ENCODE results near the gene ARHGAP28.

The ARHGAP28 gene

GRCh38 chr18:6859676-6860422 lies 130.3 kb downstream of the ARHGAP28 start:
- Histone ChIP-seq H3K27ac (no peak overlapping the region), H3K36me3 (no peaks in the 10 kb centered on the region), H3K27me3 (no peaks in the 10 kb centered on the region), H3K4me1 (ENCODE audit: control insufficient read depth in 1 of 2, insufficient read depth in 1 of 2, low read depth in 1 of 2, low read length in 1 of 2) (no peaks in the 10 kb centered on the region), H3K9me3 (no peaks in the 10 kb centered on the region), H3K4me3 (ENCODE audit: low read depth in 1 of 2, low read length in 1 of 2) (no peak overlapping the region)
- no peak for TF ChIP-seq CTCF (IDR thresholded peaks at IDR 0.05)

- no peak overlapping the region for H3K27ac ChIP-seq
- H3K36me3 ChIP-seq, result no peaks in the 10 kb centered on the region
- no peaks in the 10 kb centered on the region for H3K27me3 ChIP-seq
- no peak for TF ChIP-seq CTCF (IDR thresholded peaks at IDR 0.05)
- H3K4me1 ChIP-seq (ENCODE audit: control insufficient read depth in 1 of 2, insufficient read depth in 1 of 2, low read depth in 1 of 2, low read length in 1 of 2), result no peaks in the 10 kb centered on the region
- H3K4me3 ChIP-seq (ENCODE audit: low read depth in 1 of 2, low read length in 1 of 2), result no peak overlapping the region
- H3K9me3 ChIP-seq, result no peaks in the 10 kb centered on the region
Measured at GRCh38 chr18:6860804-6861448, 131.4 kb downstream of the ARHGAP28 start.

- no peaks in the 10 kb centered on the region for H3K27me3 ChIP-seq
- no peaks in the 10 kb centered on the region for H3K36me3 ChIP-seq
- no peaks in the 10 kb centered on the region for H3K4me1 ChIP-seq (ENCODE audit: control insufficient read depth in 1 of 2, insufficient read depth in 1 of 2, low read depth in 1 of 2, low read length in 1 of 2)
- no peak for TF ChIP-seq CTCF (IDR thresholded peaks at IDR 0.05)
- no peak overlapping the region for H3K4me3 ChIP-seq (ENCODE audit: low read depth in 1 of 2, low read length in 1 of 2)
- H3K27ac ChIP-seq, result no peak overlapping the region
- no peaks in the 10 kb centered on the region for H3K9me3 ChIP-seq
Measured at GRCh38 chr18:6865251-6865650, 135.7 kb downstream of the ARHGAP28 start.

- H3K36me3 ChIP-seq, result no peaks in the 10 kb centered on the region
- TF ChIP-seq CTCF (IDR thresholded peaks at IDR 0.05), result no peak
- no peak overlapping the region for H3K4me3 ChIP-seq (ENCODE audit: low read depth in 1 of 2, low read length in 1 of 2)
- no peaks in the 10 kb centered on the region for H3K4me1 ChIP-seq (ENCODE audit: control insufficient read depth in 1 of 2, insufficient read depth in 1 of 2, low read depth in 1 of 2, low read length in 1 of 2)
- no peak overlapping the region for H3K27ac ChIP-seq
- H3K9me3 ChIP-seq, result no peaks in the 10 kb centered on the region
- no peaks in the 10 kb centered on the region for H3K27me3 ChIP-seq
Measured at GRCh38 chr18:6866552-6867085, 137.1 kb downstream of the ARHGAP28 start.

GRCh38 chr18:6868033-6868432 lies 138.5 kb downstream of the ARHGAP28 start:
- Histone ChIP-seq H3K4me1 (ENCODE audit: control insufficient read depth in 1 of 2, insufficient read depth in 1 of 2, low read depth in 1 of 2, low read length in 1 of 2) (no peaks in the 10 kb centered on the region), H3K27me3 (no peaks in the 10 kb centered on the region), H3K4me3 (ENCODE audit: low read depth in 1 of 2, low read length in 1 of 2) (no peak overlapping the region), H3K9me3 (no peaks in the 10 kb centered on the region), H3K27ac (no peak overlapping the region), H3K36me3 (no peaks in the 10 kb centered on the region)
- no peak for TF ChIP-seq CTCF (IDR thresholded peaks at IDR 0.05)
